ENCODE data around the gene NEDD4L.

The NEDD4L gene

GRCh38 chr18:58095655-58096054, 51.6 kb downstream of the NEDD4L start:
- Histone ChIP-seq H3K9ac (ENCODE audit: insufficient read length, low read depth) (no peak overlapping the region), H3K4me3 (ENCODE audit: insufficient read length, low read depth) (no peak overlapping the region), H3K4me1 (ENCODE audit: insufficient read depth, insufficient read length) (no peaks in the 10 kb centered on the region), H3K36me3 (ENCODE audit: insufficient read depth, insufficient read length, low read length) (no peaks in the 10 kb centered on the region), H3K27me3 (ENCODE audit: insufficient read depth, insufficient read length) (no peaks in the 10 kb centered on the region), H3K9me3 (ENCODE audit: insufficient read depth, low read length) (no peaks in the 10 kb centered on the region)
- no peak for DNase-seq (ENCODE audit: low read depth, low spot score)
- TF ChIP-seq ZNF274 (IDR thresholded peaks at IDR 0.05; ENCODE audit: low read depth, low read length): no peak
- TF ChIP-seq SUZ12 (IDR thresholded peaks at IDR 0.05; ENCODE audit: extremely low read depth, insufficient read depth, insufficient read length): no peak
- no peak for TF ChIP-seq YY1 (IDR thresholded peaks at IDR 0.05; ENCODE audit: insufficient read depth, insufficient read length)

DNA sequence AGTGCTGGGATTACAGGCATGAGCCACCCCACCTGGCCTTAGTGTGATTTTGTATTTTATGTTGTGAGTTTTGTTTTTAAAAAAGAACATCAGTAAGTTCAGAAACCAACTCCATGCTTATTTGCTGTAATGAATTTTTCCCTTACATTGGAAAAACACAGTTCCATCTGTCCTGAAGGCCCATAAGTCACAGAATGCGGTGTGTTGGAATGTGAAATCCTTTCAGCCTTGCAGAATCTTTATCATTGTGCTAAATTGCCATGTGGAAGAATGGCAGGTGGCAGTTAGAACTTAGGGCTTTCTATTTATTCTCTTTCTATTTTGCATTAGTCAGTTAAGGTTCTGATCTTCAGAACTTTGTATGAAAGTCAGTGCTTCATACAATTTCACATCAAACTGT, 52.6 kb downstream of the NEDD4L start:
- Histone ChIP-seq H3K4me1 (ENCODE audit: insufficient read depth, insufficient read length) (peaks cover 2% of the 10 kb centered on the region), H3K9me3 (ENCODE audit: insufficient read depth, low read length) (no peaks in the 10 kb centered on the region), H3K9ac (ENCODE audit: insufficient read length, low read depth) (no peak overlapping the region), H3K36me3 (ENCODE audit: insufficient read depth, insufficient read length, low read length) (no peaks in the 10 kb centered on the region), H3K27me3 (ENCODE audit: insufficient read depth, insufficient read length) (no peaks in the 10 kb centered on the region), H3K4me3 (ENCODE audit: insufficient read length, low read depth) (no peak overlapping the region)
- TF ChIP-seq SUZ12 (IDR thresholded peaks at IDR 0.05; ENCODE audit: extremely low read depth, insufficient read depth, insufficient read length) (no peak), ZNF274 (IDR thresholded peaks at IDR 0.05; ENCODE audit: low read depth, low read length) (no peak), YY1 (IDR thresholded peaks at IDR 0.05; ENCODE audit: insufficient read depth, insufficient read length) (no peak)
- no peak for DNase-seq (ENCODE audit: low read depth, low spot score)

DNA sequence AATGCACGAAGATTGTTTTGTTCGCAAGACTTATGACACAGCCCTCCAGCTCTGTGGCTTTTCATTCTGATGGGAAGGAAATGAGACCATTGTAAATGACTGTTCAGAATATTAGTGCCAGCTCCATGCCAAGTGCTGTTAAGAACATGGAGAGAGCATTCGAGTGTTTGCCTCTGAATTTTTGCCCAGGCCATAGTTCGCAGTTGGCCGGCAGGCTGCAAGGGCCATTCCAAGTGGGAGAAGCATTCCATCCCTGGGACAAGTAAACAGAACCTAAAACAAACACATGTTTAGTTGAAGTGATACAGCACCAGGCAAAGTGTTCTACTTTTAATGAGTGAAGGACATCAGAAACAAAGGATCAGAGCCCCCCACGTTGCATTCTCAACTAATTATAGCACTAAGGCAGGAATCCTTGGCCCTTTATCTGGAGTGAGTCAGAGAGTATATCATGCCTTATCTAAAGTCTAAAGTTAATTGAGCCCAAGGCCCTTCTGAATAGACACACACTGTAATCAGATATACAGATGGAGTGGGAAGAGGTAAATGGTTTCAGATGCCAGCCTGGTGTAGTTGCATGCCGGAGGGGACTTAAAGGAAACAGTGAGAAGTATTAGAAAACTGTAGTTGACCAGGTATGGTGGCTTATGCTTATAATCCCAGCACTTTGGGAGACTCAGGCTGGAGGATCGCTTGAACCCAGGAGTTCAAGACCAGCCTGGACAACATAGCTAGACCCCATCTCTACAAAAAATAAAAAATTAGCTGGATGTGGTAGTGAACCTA, 53.3 kb downstream of the NEDD4L start:
- TF ChIP-seq ZNF274 (IDR thresholded peaks at IDR 0.05; ENCODE audit: low read depth, low read length) (no peak), YY1 (IDR thresholded peaks at IDR 0.05; ENCODE audit: insufficient read depth, insufficient read length) (no peak), SUZ12 (IDR thresholded peaks at IDR 0.05; ENCODE audit: extremely low read depth, insufficient read depth, insufficient read length) (no peak)
- DNase-seq (ENCODE audit: low read depth, low spot score): no peak
- Histone ChIP-seq H3K9me3 (ENCODE audit: insufficient read depth, low read length) (no peaks in the 10 kb centered on the region), H3K9ac (ENCODE audit: insufficient read length, low read depth) (no peak overlapping the region), H3K27me3 (ENCODE audit: insufficient read depth, insufficient read length) (no peaks in the 10 kb centered on the region), H3K36me3 (ENCODE audit: insufficient read depth, insufficient read length, low read length) (no peaks in the 10 kb centered on the region), H3K4me3 (ENCODE audit: insufficient read length, low read depth) (no peak overlapping the region), H3K4me1 (ENCODE audit: insufficient read depth, insufficient read length) (peaks cover 2% of the 10 kb centered on the region)

DNA sequence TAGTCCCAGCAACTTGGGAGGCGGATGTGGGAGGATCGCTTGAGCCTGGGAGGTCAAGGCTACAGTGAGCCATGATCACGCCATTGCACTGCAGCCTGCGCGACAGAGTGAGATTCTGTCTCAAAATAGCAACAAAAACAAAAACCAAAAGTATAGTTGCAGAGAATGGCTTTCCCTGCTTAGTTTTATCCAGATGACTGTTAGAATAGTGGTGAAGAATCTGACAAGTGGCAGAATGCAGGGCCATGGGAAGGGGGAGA, 53.8 kb downstream of the NEDD4L start:
- Histone ChIP-seq H3K27me3 (ENCODE audit: insufficient read depth, insufficient read length) (no peaks in the 10 kb centered on the region), H3K36me3 (ENCODE audit: insufficient read depth, insufficient read length, low read length) (no peaks in the 10 kb centered on the region), H3K9me3 (ENCODE audit: insufficient read depth, low read length) (no peaks in the 10 kb centered on the region), H3K9ac (ENCODE audit: insufficient read length, low read depth) (no peak overlapping the region), H3K4me1 (ENCODE audit: insufficient read depth, insufficient read length) (peaks cover 2% of the 10 kb centered on the region), H3K4me3 (ENCODE audit: insufficient read length, low read depth) (no peak overlapping the region)
- no peak for DNase-seq (ENCODE audit: low read depth, low spot score)
- TF ChIP-seq SUZ12 (IDR thresholded peaks at IDR 0.05; ENCODE audit: extremely low read depth, insufficient read depth, insufficient read length) (no peak), YY1 (IDR thresholded peaks at IDR 0.05; ENCODE audit: insufficient read depth, insufficient read length) (no peak), ZNF274 (IDR thresholded peaks at IDR 0.05; ENCODE audit: low read depth, low read length) (no peak)

GRCh38 chr18:58098706-58099105, 54.7 kb downstream of the NEDD4L start:
- no peaks in the 10 kb centered on the region for H3K9me3 ChIP-seq (ENCODE audit: insufficient read depth, low read length)
- no peak overlapping the region for H3K4me3 ChIP-seq (ENCODE audit: insufficient read length, low read depth)
- DNase-seq (ENCODE audit: low read depth, low spot score): no peak
- no peaks in the 10 kb centered on the region for H3K27me3 ChIP-seq (ENCODE audit: insufficient read depth, insufficient read length)
- no peaks in the 10 kb centered on the region for H3K36me3 ChIP-seq (ENCODE audit: insufficient read depth, insufficient read length, low read length)
- TF ChIP-seq ZNF274 (IDR thresholded peaks at IDR 0.05; ENCODE audit: low read depth, low read length) (no peak), YY1 (IDR thresholded peaks at IDR 0.05; ENCODE audit: insufficient read depth, insufficient read length) (no peak), SUZ12 (IDR thresholded peaks at IDR 0.05; ENCODE audit: extremely low read depth, insufficient read depth, insufficient read length) (no peak)
- peaks cover 2% of the 10 kb centered on the region for H3K4me1 ChIP-seq (ENCODE audit: insufficient read depth, insufficient read length)
- H3K9ac ChIP-seq (ENCODE audit: insufficient read length, low read depth): no peak overlapping the region

DNA sequence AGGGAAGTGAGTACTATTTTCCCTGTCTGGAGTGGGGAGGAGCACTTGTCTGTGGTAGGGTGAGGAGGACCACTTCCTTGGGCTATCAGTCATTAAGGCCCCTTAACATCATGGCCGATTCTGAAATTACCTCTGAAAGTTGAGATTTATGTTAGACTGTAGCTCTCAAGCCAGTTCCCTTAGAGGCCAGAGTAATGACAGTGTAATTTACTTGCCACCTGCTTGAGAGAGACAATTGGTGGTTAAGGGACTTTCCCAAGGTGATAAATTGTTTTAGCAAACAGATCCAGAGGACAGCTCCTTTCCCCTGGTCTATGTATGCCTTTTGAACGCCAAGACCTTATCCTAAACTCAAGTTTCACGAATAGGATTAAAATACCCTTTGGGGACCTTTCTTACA, 56.1 kb downstream of the NEDD4L start:
- Histone ChIP-seq H3K36me3 (ENCODE audit: insufficient read depth, insufficient read length, low read length) (no peaks in the 10 kb centered on the region), H3K9ac (ENCODE audit: insufficient read length, low read depth) (no peak overlapping the region), H3K9me3 (ENCODE audit: insufficient read depth, low read length) (no peaks in the 10 kb centered on the region), H3K4me1 (ENCODE audit: insufficient read depth, insufficient read length) (peaks cover 2% of the 10 kb centered on the region), H3K4me3 (ENCODE audit: insufficient read length, low read depth) (no peak overlapping the region), H3K27me3 (ENCODE audit: insufficient read depth, insufficient read length) (no peaks in the 10 kb centered on the region)
- no peak for DNase-seq (ENCODE audit: low read depth, low spot score)
- TF ChIP-seq YY1 (IDR thresholded peaks at IDR 0.05; ENCODE audit: insufficient read depth, insufficient read length) (no peak), ZNF274 (IDR thresholded peaks at IDR 0.05; ENCODE audit: low read depth, low read length) (no peak), SUZ12 (IDR thresholded peaks at IDR 0.05; ENCODE audit: extremely low read depth, insufficient read depth, insufficient read length) (no peak)

DNA sequence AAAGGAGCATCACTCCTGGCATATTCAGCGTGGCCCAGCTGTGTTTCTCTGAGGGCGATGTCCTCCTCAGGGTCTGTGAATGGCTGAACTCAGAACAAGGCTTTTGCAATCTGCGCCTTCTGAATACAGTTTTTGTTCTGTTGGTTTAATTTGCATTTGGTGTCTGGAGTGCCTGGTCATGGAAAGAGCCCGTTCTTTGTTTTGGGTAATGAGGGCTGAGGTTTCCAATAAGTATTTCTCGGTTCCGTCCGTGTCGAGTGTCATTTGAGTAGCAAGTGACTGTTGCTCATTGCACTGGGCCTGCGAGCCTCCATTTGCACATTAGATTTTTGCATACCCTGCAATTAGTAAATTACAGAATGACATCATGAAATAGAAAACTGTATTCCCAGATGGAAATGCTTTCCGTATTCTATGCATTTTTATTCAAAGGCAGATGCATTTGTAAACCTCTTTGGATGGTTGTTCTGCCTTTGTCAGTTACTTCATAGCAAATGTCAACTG, 57.3 kb downstream of the NEDD4L start:
- no peaks in the 10 kb centered on the region for H3K36me3 ChIP-seq (ENCODE audit: insufficient read depth, insufficient read length, low read length)
- DNase-seq (ENCODE audit: low read depth, low spot score): no peak
- peaks cover 2% of the 10 kb centered on the region for H3K4me1 ChIP-seq (ENCODE audit: insufficient read depth, insufficient read length)
- no peaks in the 10 kb centered on the region for H3K9me3 ChIP-seq (ENCODE audit: insufficient read depth, low read length)
- no peak overlapping the region for H3K4me3 ChIP-seq (ENCODE audit: insufficient read length, low read depth)
- no peak overlapping the region for H3K9ac ChIP-seq (ENCODE audit: insufficient read length, low read depth)
- TF ChIP-seq YY1 (IDR thresholded peaks at IDR 0.05; ENCODE audit: insufficient read depth, insufficient read length) (no peak), ZNF274 (IDR thresholded peaks at IDR 0.05; ENCODE audit: low read depth, low read length) (no peak), SUZ12 (IDR thresholded peaks at IDR 0.05; ENCODE audit: extremely low read depth, insufficient read depth, insufficient read length) (no peak)
- no peaks in the 10 kb centered on the region for H3K27me3 ChIP-seq (ENCODE audit: insufficient read depth, insufficient read length)

All from NT2/D1 (cell line).